ENCODE measurements around the gene NEGR1. TPM values are rescaled to one million over a fixed set of nuclear protein-coding genes. Genes with fewer than 3 reads are reported as not detected.

Gene NEGR1
- polyA plus RNA-seq, 3 donors from 2014 or later = 1.7 TPM; not detected in 2

- DNase-seq = no peak
- Mint-ChIP-seq H3K4me1 (no peaks in the 10 kb centered on the region), H3K9me3 (peaks cover 3 to 51% (median 20%) of the 10 kb centered on the region in 6 donors), H3K27me3 (ENCODE audit: low read depth in 3 of 3) (no peaks in the 10 kb centered on the region), H3K4me3 (no peak overlapping the region), H3K36me3 (no peaks in the 10 kb centered on the region), H3K27ac (no peak overlapping the region)
Observed at GRCh38 chr1:71502006-71502405, 780.3 kb downstream of the NEGR1 start.

DNA sequence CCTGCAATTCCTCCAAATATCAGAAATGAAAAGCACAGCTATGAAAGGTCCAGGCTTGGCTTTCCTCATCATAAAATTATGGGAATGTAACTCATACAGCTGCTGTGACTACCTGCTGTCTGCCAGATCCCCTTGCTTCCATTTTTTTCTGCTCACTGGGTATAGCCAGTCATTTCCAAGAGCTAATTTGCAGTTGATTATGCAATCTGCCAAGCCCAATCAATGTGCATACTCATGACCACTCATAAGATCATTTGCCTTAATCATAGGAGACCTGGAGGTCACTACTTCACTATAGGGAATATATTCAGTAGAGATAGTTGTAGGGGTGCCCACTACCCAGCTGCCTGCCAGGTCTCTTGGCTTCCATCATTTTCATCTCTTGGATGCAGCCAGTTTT lies 783.8 kb downstream of the NEGR1 start:
- no peaks in the 10 kb centered on the region for H3K4me1 Mint-ChIP-seq
- H3K27ac Mint-ChIP-seq = no peak overlapping the region
- H3K27me3 Mint-ChIP-seq (ENCODE audit: low read depth in 3 of 3) = no peaks in the 10 kb centered on the region
- DNase-seq = no peak
- peaks cover 0 to 4% (median 0%) of the 10 kb centered on the region in 3 donors for H3K36me3 Mint-ChIP-seq
- peaks cover 2 to 37% (median 12%) of the 10 kb centered on the region in 6 donors for H3K9me3 Mint-ChIP-seq
- no peak overlapping the region for H3K4me3 Mint-ChIP-seq

GRCh38 chr1:71494163-71494562 lies 788.2 kb downstream of the NEGR1 start:
- H3K27me3 Mint-ChIP-seq (ENCODE audit: low read depth in 3 of 3) = no peaks in the 10 kb centered on the region
- no peaks in the 10 kb centered on the region for H3K4me1 Mint-ChIP-seq
- H3K9me3 Mint-ChIP-seq = peaks cover 0 to 33% (median 6%) of the 10 kb centered on the region in 6 donors
- H3K27ac Mint-ChIP-seq = no peak overlapping the region
- peaks cover 0 to 6% (median 4%) of the 10 kb centered on the region in 3 donors for H3K36me3 Mint-ChIP-seq
- no peak for DNase-seq
- H3K4me3 Mint-ChIP-seq = no peak overlapping the region

GRCh38 chr1:71492298-71493041 lies 789.9 kb downstream of the NEGR1 start:
- Mint-ChIP-seq H3K36me3 (peaks cover 0 to 6% (median 4%) of the 10 kb centered on the region in 3 donors), H3K27ac (no peak overlapping the region)

GRCh38 chr1:71490432-71490831 lies 791.9 kb downstream of the NEGR1 start:
- Mint-ChIP-seq H3K27me3 (ENCODE audit: low read depth in 3 of 3) (no peaks in the 10 kb centered on the region), H3K4me1 (no peaks in the 10 kb centered on the region), H3K36me3 (peaks cover 0 to 6% (median 4%) of the 10 kb centered on the region in 3 donors), H3K9me3 (peaks cover 3 to 27% (median 6%) of the 10 kb centered on the region in 6 donors), H3K4me3 (no peak overlapping the region), H3K27ac (no peak overlapping the region)
- no peak for DNase-seq

More at GRCh38 chr1:71492298-71493041, 789.9 kb downstream of the NEGR1 start:
- Mint-ChIP-seq H3K27me3 (ENCODE audit: low read depth in 3 of 3) (no peaks in the 10 kb centered on the region), H3K4me1 (no peaks in the 10 kb centered on the region), H3K9me3 (peaks cover 0 to 30% (median 7%) of the 10 kb centered on the region in 6 donors), H3K4me3 (no peak overlapping the region)
- DNase-seq = no peak

- H3K4me1 Mint-ChIP-seq = no peaks in the 10 kb centered on the region
- H3K9me3 Mint-ChIP-seq = peaks cover 1 to 22% (median 4%) of the 10 kb centered on the region in 6 donors
- H3K36me3 Mint-ChIP-seq = peaks cover 0 to 6% (median 1%) of the 10 kb centered on the region in 3 donors
- no peak overlapping the region for H3K27ac Mint-ChIP-seq
- H3K4me3 Mint-ChIP-seq = no peak overlapping the region
- no peak for DNase-seq
- H3K27me3 Mint-ChIP-seq (ENCODE audit: low read depth in 3 of 3) = no peaks in the 10 kb centered on the region
Observed at GRCh38 chr1:71488555-71489252, 793.6 kb downstream of the NEGR1 start.

DNA sequence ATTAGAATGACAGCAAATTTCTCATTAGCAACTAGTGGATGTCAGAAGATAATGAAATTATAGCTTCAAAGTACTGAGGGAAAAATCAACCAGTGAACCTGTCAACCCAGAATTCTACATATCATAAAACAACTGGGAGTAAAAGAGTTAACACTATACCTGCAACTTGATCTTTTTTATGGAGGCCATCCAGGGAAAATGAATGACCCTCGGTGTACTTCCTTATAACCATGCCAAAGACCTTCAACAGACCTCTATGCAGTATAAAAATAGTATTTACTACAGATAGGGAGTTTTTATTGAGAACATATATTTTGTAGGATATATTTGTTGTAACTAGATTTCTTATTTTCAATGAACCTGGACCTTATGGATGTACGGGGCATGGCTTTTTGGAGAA lies 809.0 kb downstream of the NEGR1 start:
- H3K36me3 Mint-ChIP-seq = peaks cover 0 to 4% (median 0%) of the 10 kb centered on the region in 3 donors
- H3K27me3 Mint-ChIP-seq (ENCODE audit: low read depth in 3 of 3) = peaks cover 0 to 2% (median 0%) of the 10 kb centered on the region in 3 donors
- H3K4me3 Mint-ChIP-seq = no peak overlapping the region
- peaks cover 0 to 26% (median 6%) of the 10 kb centered on the region in 6 donors for H3K9me3 Mint-ChIP-seq
- DNase-seq = no peak
- H3K4me1 Mint-ChIP-seq = no peaks in the 10 kb centered on the region
- no peak overlapping the region for H3K27ac Mint-ChIP-seq

GRCh38 chr1:71465093-71465492 lies 817.2 kb downstream of the NEGR1 start:
- no peak overlapping the region for H3K4me3 Mint-ChIP-seq
- peaks cover 0 to 17% (median 3%) of the 10 kb centered on the region in 6 donors for H3K9me3 Mint-ChIP-seq
- H3K4me1 Mint-ChIP-seq = no peaks in the 10 kb centered on the region
- no peaks in the 10 kb centered on the region for H3K27me3 Mint-ChIP-seq (ENCODE audit: low read depth in 3 of 3)
- H3K36me3 Mint-ChIP-seq = no peaks in the 10 kb centered on the region
- H3K27ac Mint-ChIP-seq = no peak overlapping the region
- DNase-seq = no peak

- Mint-ChIP-seq H3K9me3 (peaks cover 4 to 18% (median 6%) of the 10 kb centered on the region in 6 donors), H3K4me1 (no peaks in the 10 kb centered on the region), H3K27ac (no peak overlapping the region), H3K36me3 (no peaks in the 10 kb centered on the region), H3K4me3 (no peak overlapping the region), H3K27me3 (ENCODE audit: low read depth in 3 of 3) (no peaks in the 10 kb centered on the region)
- DNase-seq = no peak
Observed at GRCh38 chr1:71464016-71464415, 818.3 kb downstream of the NEGR1 start.

DNA sequence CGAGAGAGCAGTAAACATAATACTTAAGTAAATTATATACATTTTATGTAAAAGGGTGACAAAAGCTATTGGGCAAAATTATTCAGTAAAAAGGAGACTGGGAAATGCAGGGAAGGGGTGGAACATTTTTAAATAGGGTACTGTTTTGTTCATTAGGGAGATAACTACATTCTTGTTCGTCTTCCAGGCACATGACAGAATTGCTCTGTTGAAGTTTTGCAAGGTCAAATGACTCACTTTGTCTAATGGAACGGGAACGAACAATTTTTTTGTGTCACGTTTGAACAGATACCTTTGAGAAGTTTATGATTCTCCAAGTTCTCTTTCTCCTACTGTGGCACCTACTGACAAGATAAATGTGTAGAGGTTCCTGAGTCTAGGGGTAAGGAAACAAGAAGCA lies 819.2 kb downstream of the NEGR1 start:
- H3K36me3 Mint-ChIP-seq = no peaks in the 10 kb centered on the region
- H3K9me3 Mint-ChIP-seq = peaks cover 4 to 24% (median 6%) of the 10 kb centered on the region in 6 donors
- H3K4me1 Mint-ChIP-seq = no peaks in the 10 kb centered on the region
- no peak overlapping the region for H3K27ac Mint-ChIP-seq
- H3K27me3 Mint-ChIP-seq (ENCODE audit: low read depth in 3 of 3) = no peaks in the 10 kb centered on the region
- no peak for DNase-seq
- no peak overlapping the region for H3K4me3 Mint-ChIP-seq

- Mint-ChIP-seq H3K27ac (no peak overlapping the region), H3K4me1 (no peaks in the 10 kb centered on the region), H3K36me3 (no peaks in the 10 kb centered on the region), H3K4me3 (no peak overlapping the region), H3K9me3 (peaks cover 4 to 28% (median 6%) of the 10 kb centered on the region in 6 donors), H3K27me3 (ENCODE audit: low read depth in 3 of 3) (no peaks in the 10 kb centered on the region)
- DNase-seq = no peak
Observed at GRCh38 chr1:71462247-71462646, 820.1 kb downstream of the NEGR1 start.

DNA sequence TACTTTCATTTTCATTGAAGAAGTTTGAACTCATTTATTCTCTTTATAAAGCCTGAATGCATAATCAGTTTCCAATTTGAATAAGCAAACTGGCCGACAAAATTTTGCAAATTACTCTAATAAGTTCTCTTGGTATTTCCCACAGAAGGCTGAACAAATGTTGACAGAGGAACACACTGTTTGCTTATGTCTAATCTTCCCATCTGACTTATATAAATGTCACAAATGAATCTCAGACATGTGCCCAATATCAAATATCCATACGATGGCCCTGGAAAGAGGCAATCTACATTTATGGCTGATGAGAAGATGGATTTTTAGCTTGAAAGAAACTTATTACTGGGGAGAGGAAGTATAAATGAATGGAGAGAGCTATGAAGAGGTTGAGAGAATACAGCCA lies 820.9 kb downstream of the NEGR1 start:
- Mint-ChIP-seq H3K36me3 (no peaks in the 10 kb centered on the region), H3K9me3 (peaks cover 4 to 27% (median 6%) of the 10 kb centered on the region in 6 donors), H3K27me3 (ENCODE audit: low read depth in 3 of 3) (no peaks in the 10 kb centered on the region), H3K4me3 (no peak overlapping the region), H3K4me1 (no peaks in the 10 kb centered on the region), H3K27ac (no peak overlapping the region)
- no peak for DNase-seq

DNA sequence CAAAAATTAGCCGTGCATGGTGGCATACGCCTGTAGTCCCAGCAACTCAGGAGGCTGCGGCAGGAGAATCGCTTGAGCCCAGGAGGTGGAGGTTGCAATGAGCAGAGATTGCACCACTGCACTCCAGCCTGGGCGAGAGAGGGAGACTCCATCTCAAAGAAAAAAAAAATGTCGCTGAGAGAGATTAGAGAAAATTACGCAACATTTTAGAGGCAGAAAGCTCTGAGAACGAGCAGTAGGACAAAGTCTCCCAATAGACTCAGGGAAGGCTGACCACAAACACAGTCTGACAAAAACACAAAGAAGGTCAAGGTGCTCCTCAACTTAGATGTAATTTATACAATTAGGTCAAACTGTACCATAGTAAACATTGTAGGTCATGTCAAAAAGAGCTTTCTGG lies 833.9 kb downstream of the NEGR1 start:
- Mint-ChIP-seq H3K4me1 (no peaks in the 10 kb centered on the region), H3K36me3 (no peaks in the 10 kb centered on the region), H3K4me3 (no peak overlapping the region), H3K27me3 (ENCODE audit: low read depth in 3 of 3) (no peaks in the 10 kb centered on the region), H3K9me3 (peaks cover 2 to 21% (median 10%) of the 10 kb centered on the region in 6 donors), H3K27ac (no peak overlapping the region)
- DNase-seq = no peak

DNA sequence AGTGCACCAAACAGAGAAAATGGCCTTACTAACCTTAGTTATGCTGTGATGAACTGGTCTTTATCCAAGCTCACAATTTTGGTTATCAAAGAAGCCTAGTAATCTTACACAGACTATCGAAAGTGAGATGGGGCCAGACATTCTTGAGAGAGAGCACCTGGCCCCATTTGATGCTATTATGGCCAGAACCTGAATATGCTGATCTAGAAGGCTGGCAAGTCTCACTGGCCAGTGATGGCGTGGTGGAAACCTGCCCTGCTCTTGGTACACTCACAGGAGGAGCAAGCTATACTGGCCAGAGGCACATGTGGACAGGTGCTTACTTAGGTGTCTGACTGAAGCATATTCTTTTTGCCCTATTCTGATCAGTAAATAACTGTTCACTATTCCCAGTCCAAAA lies 843.7 kb downstream of the NEGR1 start:
- DNase-seq = no peak
- H3K4me3 Mint-ChIP-seq = no peak overlapping the region
- no peaks in the 10 kb centered on the region for H3K4me1 Mint-ChIP-seq
- H3K36me3 Mint-ChIP-seq = no peaks in the 10 kb centered on the region
- peaks cover 0 to 15% (median 6%) of the 10 kb centered on the region in 6 donors for H3K9me3 Mint-ChIP-seq
- no peak overlapping the region for H3K27ac Mint-ChIP-seq
- peaks cover 0 to 2% (median 0%) of the 10 kb centered on the region in 3 donors for H3K27me3 Mint-ChIP-seq (ENCODE audit: low read depth in 3 of 3)
